ENCODE results near the gene ZNF777.
"Not testable (repeated sequence)": the region's sequence is repeated elsewhere in the genome, so short reads cannot be mapped to it uniquely, and the experiment has no call there.

ZNF777 gene

DNA sequence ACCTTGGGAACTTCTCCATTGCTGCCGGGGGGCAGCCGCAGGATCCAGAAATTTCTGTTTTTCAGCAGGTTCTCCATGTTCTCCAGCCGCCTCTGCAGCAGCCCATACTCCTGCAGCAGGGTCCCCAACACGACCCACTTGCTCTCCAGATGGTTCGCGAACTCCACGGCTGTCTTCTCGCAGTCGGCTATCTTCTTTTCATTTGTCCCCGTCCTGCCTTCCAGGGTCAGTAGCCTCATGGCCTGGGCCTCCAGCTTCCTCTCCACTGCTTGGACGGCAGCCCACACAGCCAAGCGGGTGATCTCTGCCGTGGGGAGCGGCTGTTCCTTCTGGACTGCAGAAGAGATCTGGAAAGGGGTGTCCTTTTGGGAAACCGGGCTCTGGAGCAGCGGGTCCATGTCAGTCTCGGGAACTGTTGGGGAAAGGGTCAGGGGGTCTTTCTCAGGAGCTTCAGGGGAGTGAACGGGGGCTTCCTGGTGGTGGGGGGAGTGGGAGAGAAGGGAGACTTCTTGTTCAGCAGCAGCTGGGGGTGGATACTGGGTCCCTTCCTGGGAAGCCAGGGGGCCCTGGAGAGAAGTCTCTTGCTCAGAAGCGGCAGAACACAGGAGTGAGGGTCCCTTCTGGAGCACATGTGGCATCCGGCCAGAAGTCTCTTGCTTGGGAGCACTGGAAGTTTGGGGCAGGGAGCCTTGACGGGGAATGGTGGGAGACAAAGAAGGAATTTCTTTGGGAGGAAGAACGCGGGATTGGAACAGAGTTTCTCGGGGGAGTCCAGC, 5.5 kb downstream of the ZNF777 start:
- in situ Hi-C loops (cut with MboI; ENCODE audit: low sequenced_read_pairs): no loop called here

DNA sequence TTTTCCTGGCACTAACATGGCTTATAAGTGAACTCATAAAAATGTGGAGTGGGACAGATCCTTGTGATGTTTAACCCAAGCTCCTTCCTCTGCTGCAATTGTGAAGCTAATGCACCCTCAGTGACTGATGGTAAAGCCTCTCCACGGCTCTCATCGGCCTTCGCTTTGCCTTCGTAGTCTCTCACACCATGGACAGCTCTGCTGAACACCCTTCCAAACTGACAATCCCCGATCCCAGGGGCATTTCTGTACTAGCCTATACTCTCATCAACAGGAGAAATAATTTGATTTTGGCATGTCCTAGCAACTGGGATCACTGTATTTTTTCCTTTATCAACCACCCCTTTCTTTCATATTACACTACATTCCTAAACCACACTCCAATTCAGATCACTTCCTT, 6.1 kb downstream of the ZNF777 start:
- in situ Hi-C loops (cut with MboI; ENCODE audit: low sequenced_read_pairs): no loop called here

- in situ Hi-C loops (cut with MboI; ENCODE audit: low sequenced_read_pairs): no loop called here
Measured at GRCh38 chr7:149454006-149454405, 6.9 kb downstream of the ZNF777 start.

DNA sequence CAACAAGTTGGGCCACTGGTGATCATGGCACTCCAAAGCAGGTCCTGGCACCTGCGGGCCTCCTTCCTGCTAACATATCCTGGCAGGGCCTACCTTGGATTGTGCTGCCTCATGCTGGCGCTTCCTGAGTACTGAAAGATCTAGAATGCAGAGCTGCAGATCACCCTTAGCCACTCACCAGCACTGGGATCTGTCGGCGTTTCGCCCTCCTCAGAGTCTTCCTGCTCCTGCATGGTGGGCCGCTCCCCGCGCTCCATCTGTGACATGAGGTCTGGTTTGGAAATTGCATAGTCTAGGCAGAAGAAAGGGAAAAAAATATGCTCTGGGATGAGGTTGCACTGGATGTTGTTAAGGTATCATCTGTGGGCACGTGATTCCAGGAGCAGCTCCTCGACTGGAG, 10.0 kb downstream of the ZNF777 start:
- in situ Hi-C loops (cut with MboI; ENCODE audit: low sequenced_read_pairs): no loop called here

GRCh38 chr7:149449897-149450296, 11.0 kb downstream of the ZNF777 start:
- in situ Hi-C loops (cut with MboI; ENCODE audit: low sequenced_read_pairs): no loop called here

DNA sequence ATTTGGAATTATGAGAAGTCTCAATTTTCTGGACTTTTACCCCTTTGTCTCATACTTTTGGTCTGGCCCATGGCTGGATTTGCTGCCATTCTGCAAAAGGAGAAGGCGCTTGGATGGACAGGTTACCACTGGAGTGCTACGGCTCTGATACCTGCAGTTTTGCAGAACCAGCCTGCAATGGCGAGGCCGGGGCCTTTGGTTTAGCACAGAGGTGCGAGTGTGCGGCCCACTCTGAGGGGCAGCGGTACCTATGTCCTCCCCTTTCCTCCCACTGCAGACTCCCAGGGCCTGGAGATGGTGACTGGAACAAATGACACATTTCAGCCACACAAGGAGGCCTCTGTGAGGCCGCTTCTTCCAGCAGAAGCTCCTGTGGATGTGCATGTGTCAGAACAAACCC, 11.9 kb downstream of the ZNF777 start:
- in situ Hi-C loops (cut with MboI; ENCODE audit: low sequenced_read_pairs): no loop called here

- in situ Hi-C loops (cut with MboI; ENCODE audit: low sequenced_read_pairs): not testable (repeated sequence)
Measured at GRCh38 chr7:149446026-149446425, 14.8 kb downstream of the ZNF777 start.

DNA sequence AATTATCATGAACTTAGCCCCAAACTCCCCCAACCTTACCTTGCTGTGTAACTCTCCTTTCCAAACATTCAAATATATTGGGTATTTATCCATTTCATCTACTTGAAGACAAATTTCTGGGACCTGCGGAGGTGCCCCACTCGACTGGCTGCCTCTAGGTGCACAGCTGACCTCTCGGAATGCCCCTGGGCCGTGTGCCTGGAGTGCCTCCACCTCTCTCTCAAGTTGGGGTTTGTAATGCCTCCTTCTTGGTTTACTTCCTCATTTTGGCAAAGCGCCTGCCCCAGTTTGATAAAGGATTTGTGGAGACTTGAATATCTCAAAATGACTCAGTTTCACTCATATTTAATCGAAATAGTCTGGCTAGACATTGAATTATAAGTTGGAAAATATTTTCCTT, 16.6 kb downstream of the ZNF777 start:
- in situ Hi-C loops (cut with MboI; ENCODE audit: low sequenced_read_pairs): no loop called here

- in situ Hi-C loops (cut with MboI; ENCODE audit: low sequenced_read_pairs): no loop called here
Measured at GRCh38 chr7:149443523-149443922, 17.3 kb downstream of the ZNF777 start.

GRCh38 chr7:149442924-149443323, 17.9 kb downstream of the ZNF777 start:
- in situ Hi-C loops (cut with MboI; ENCODE audit: low sequenced_read_pairs): no loop called here

DNA sequence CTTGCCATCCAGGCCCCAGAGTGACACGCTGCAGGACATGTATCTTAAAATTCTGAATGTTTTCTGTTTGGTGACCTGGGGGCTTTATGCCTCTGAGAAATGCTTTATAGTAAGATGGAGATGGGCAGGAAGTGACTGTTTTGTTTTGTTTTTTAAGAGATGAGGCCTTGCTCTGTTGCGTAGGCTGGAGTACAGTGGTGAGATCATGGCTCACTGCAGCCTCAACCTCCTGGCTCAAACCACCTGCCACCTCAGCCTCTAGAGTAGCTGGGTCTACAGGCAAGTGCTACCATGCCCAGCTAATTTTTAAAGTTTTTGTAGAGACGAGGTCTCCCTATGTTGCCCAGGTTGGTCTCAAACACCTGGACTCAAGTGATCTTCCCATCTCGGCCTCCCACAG, 20.6 kb downstream of the ZNF777 start:
- in situ Hi-C loops (cut with MboI; ENCODE audit: low sequenced_read_pairs): no loop called here

- in situ Hi-C loops (cut with MboI; ENCODE audit: low sequenced_read_pairs): no loop called here
Measured at GRCh38 chr7:149436358-149436757, 24.5 kb downstream of the ZNF777 start.

- in situ Hi-C loops (cut with MboI; ENCODE audit: low sequenced_read_pairs): no loop called here
Measured at GRCh38 chr7:149433124-149433523, 27.7 kb downstream of the ZNF777 start.

- in situ Hi-C loops (cut with MboI; ENCODE audit: low sequenced_read_pairs): no loop called here
Measured at GRCh38 chr7:149432121-149432691, 28.7 kb downstream of the ZNF777 start.

DNA sequence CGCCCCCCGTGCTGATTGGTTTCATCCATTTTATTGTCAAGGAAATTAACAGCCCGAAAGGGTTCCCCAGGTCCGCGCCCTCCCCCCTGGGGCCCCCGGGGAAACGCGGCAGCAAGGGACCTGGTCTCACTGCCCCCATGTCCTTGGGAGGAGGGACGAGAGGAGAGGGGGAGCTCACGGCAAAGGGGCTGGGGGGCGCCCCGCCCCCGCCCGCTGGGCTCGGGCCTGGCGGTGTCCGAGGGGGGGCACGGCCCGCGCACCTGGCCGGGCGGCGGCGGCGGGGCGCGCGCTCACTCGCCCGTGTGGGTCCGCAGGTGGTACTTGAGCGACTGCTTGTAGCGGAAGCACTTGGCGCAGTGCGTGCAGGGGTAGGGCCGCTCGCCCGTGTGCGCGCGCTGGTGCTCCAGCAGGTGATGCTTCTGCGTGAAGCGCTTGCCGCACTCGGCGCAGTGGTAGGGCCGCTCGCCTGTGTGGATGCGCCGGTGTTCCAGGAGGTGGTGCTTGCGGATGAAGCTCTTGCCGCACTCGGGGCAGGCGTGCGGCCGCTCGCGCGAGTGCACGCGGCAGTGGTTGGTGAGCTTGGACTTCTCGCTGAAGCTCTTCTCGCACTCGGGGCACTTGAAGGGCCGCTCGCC, 29.3 kb downstream of the ZNF777 start:
- in situ Hi-C loops (cut with MboI; ENCODE audit: low sequenced_read_pairs): no loop called here

GRCh38 chr7:149430192-149430591, 30.7 kb downstream of the ZNF777 start:
- in situ Hi-C loops (cut with MboI; ENCODE audit: low sequenced_read_pairs): no loop called here

DNA sequence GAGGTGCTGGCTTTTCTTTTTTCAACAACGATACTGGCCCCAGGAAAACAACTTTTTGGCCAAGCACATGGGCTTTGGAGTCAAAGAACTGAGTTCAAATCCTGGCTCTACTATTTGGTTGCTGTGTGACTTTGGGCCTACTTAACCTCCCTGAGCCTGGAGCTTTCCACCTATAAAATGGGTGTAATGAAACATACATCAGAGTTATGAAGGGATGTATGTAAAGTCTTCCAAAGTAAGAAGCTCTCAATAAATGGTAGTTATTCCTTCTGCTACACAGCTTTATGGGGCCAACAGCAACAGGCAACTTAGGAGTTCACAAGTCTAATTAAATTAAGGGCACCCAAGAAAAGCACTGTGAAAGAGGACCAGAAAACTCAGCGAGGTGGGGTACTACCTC, 33.0 kb downstream of the ZNF777 start:
- in situ Hi-C loops (cut with MboI; ENCODE audit: low sequenced_read_pairs): no loop called here

DNA sequence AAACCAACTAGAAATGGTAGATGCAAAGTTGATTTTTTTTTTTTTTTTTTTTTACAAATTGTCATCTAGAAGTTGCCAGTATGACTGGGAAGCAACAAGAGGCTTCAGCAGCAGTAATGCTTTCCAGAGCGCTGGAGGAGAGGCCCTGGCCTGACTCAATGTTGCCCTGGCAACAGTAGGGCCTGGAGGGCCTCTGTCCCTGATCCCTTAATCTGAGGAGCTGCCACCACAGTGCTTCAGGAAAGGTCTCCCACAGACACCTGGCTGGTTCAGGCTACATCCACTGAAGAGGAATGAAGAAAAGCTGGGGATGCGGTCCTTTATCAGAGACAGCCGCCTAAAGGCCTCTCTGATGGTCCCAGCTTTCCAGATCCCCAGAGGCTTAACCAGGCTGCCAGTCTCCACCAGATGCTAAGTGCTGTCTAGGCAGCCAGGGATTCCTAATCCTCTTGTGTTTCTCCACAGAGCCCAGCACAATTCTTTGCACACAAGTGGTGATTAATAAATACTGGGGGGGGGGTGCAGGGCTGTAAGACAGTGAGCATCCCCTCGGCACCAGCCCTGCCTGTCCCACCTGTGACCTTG, 33.7 kb downstream of the ZNF777 start:
- in situ Hi-C loops (cut with MboI; ENCODE audit: low sequenced_read_pairs): no loop called here

GRCh38 chr7:149423449-149424110, 37.3 kb downstream of the ZNF777 start:
- in situ Hi-C loops (cut with MboI; ENCODE audit: low sequenced_read_pairs): no loop called here

- in situ Hi-C loops (cut with MboI; ENCODE audit: low sequenced_read_pairs): no loop called here
Measured at GRCh38 chr7:149422914-149423301, 38.0 kb downstream of the ZNF777 start.

DNA sequence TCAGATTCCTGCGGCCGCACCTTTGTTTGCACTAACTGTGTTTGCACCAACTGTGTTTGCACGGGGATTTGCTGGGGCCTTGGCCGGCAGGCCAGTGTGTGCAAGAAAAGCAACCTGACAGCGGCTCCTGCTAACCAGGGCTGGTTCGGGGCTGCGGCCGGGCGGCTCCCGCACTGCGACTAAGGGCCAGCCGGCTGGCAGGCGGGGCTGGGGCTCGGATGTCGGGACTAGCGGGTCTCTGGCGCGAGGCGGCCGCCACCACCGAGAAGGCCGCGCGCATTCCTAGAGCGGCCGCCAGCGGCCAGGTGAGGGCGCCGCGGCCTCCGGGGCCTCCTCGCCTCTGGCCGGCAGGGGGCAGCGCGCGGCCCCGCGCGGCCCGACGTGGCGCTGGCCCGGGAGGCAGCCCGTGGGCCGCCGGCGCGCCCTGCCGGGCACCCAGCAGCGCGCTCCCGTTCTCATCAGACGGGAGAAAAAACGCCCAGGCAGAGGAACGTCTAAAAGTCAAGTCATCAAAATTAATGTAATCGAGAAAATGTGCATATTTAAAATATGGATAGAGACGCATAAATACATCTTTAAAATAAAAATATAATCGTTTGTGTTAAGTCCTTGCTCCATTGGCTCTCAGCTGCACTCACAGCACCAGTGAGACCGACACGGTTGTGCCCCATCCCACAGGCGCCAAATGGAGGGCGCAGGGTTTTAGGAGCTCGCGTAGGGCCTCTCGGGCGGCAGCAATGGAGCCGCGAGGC, 38.5 kb downstream of the ZNF777 start:
- in situ Hi-C loops (cut with MboI; ENCODE audit: low sequenced_read_pairs): no loop called here

All from HL-60/S4 treated with phorbol 12-myristate 13-acetate at 8.2 ng/mL for 4 days and 3 days (cell line).